ENCODE results near the gene COL4A1. TPM values are rescaled to one million over a fixed set of nuclear protein-coding genes. Genes with fewer than 3 reads are reported as not detected.

The COL4A1 gene
- polyA plus RNA-seq, 1 donor: 146 TPM

- H3K27ac ChIP-seq (ENCODE audit: low read length): no peak overlapping the region
- no peak for DNase-seq
- H3K36me3 ChIP-seq (ENCODE audit: control insufficient read depth, insufficient read depth, low read length): peaks cover 2% of the 10 kb centered on the region
- H3K27me3 ChIP-seq (ENCODE audit: control insufficient read depth, insufficient read depth, low read length): no peaks in the 10 kb centered on the region
- WGBS (ENCODE audit: insufficient coverage, low lambda C conversion rate): no CpG with 5 or more reads among the region's 8 CpGs
- peaks cover 9% of the 10 kb centered on the region for H3K4me1 ChIP-seq (ENCODE audit: control insufficient read depth, insufficient read depth, low read length)
- no peak overlapping the region for H3K4me3 ChIP-seq (ENCODE audit: low read length)
- H3K9me3 ChIP-seq (ENCODE audit: control insufficient read depth, low read depth, low read length): no peaks in the 10 kb centered on the region
These were observed 27.3 kb upstream of the COL4A1 start for GRCh38 chr13:110334256-110334655.

GRCh38 chr13:110333837-110334236, 26.9 kb upstream of the COL4A1 start:
- no peak overlapping the region for H3K4me3 ChIP-seq (ENCODE audit: low read length)
- DNase-seq: no peak
- H3K27me3 ChIP-seq (ENCODE audit: control insufficient read depth, insufficient read depth, low read length): no peaks in the 10 kb centered on the region
- H3K36me3 ChIP-seq (ENCODE audit: control insufficient read depth, insufficient read depth, low read length): peaks cover 2% of the 10 kb centered on the region
- no CpG with 5 or more reads among the region's 12 CpGs for WGBS (ENCODE audit: insufficient coverage, low lambda C conversion rate)
- no peak overlapping the region for H3K27ac ChIP-seq (ENCODE audit: low read length)
- H3K9me3 ChIP-seq (ENCODE audit: control insufficient read depth, low read depth, low read length): no peaks in the 10 kb centered on the region
- peaks cover 8% of the 10 kb centered on the region for H3K4me1 ChIP-seq (ENCODE audit: control insufficient read depth, insufficient read depth, low read length)

DNA sequence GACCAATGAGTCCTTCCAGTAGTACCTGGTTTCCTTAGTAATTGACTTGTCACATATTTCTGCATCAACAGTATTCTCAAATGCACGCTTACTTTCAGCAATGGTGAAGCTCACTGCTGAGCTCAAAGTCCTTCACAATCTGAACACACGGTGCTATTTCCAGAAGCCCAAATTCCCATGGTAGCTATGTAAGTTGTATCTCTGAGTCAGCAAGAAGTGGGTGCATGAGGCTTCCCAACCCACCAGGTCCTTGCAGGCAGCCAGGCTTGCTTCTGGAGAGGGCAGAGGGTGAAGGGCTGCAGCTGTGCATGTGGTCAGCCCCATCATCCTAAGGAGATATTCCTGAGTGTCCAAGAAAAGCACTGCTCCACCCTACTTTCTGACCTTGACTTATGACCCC, 25.8 kb upstream of the COL4A1 start:
- H3K27ac ChIP-seq (ENCODE audit: low read length): no peak overlapping the region
- 100% methylated on average over 1 of the region's 2 CpGs for WGBS (ENCODE audit: insufficient coverage, low lambda C conversion rate)
- H3K4me1 ChIP-seq (ENCODE audit: control insufficient read depth, insufficient read depth, low read length): no peaks in the 10 kb centered on the region

DNA sequence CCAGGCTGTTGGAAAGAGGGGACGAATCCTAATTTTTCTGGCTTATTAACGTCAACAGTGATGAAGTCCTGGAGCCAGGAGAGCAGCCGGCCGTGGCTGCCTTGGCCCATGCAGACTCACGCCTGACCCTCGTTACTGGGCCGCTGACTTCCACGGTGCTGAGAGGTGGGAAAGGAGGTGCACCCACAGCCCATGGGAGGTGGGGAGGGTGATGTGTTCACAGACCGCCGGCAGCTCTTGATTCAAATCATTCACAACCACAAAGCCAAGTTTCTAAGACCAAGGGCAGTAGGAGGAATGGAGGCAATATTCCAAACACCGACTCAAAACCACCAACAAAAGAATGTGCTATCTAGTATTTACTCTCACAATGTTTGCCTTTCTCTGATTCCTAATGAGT, 24.4 kb upstream of the COL4A1 start:
- Histone ChIP-seq H3K36me3 (ENCODE audit: control insufficient read depth, insufficient read depth, low read length) (peaks cover 2% of the 10 kb centered on the region), H3K27me3 (ENCODE audit: control insufficient read depth, insufficient read depth, low read length) (no peaks in the 10 kb centered on the region), H3K4me3 (ENCODE audit: low read length) (no peak overlapping the region), H3K4me1 (ENCODE audit: control insufficient read depth, insufficient read depth, low read length) (peaks cover 4% of the 10 kb centered on the region), H3K27ac (ENCODE audit: low read length) (no peak overlapping the region), H3K9me3 (ENCODE audit: control insufficient read depth, low read depth, low read length) (no peaks in the 10 kb centered on the region)
- WGBS (ENCODE audit: insufficient coverage, low lambda C conversion rate): no CpG with 5 or more reads among the region's 11 CpGs
- no peak for DNase-seq

More for the DNA sequence above, 25.8 kb upstream of the COL4A1 start:
- H3K36me3 ChIP-seq (ENCODE audit: control insufficient read depth, insufficient read depth, low read length): peaks cover 2% of the 10 kb centered on the region
- no peak for DNase-seq
- no peaks in the 10 kb centered on the region for H3K27me3 ChIP-seq (ENCODE audit: control insufficient read depth, insufficient read depth, low read length)
- no peak overlapping the region for H3K4me3 ChIP-seq (ENCODE audit: low read length)
- no peaks in the 10 kb centered on the region for H3K9me3 ChIP-seq (ENCODE audit: control insufficient read depth, low read depth, low read length)

DNA sequence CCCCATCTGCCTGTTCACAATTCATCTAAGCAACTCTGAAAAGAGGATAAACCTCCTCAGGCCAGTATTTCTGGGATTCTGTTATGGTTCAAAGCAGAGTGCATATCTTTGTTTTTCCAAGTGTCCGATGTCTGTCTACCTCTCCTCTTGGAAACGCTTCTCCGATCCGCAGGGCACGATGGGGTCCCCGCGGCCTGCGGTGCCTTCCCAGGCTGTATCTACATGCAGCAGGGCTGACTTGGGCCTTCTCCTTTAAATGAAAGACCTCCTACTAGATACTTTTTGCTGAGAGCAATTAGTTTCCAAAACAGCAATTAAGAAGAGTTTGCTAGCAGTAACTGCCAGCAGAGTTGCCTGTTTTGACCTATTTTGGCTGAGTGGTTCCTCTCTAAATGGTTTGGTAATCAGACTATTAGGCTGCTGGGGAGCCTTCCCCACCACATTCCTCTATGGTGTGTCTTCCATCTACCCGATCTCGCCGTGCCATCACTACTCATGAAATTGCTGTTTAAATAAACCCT, 23.6 kb upstream of the COL4A1 start:
- Histone ChIP-seq H3K9me3 (ENCODE audit: control insufficient read depth, low read depth, low read length) (no peaks in the 10 kb centered on the region), H3K4me3 (ENCODE audit: low read length) (no peak overlapping the region), H3K4me1 (ENCODE audit: control insufficient read depth, insufficient read depth, low read length) (peaks cover 5% of the 10 kb centered on the region), H3K27me3 (ENCODE audit: control insufficient read depth, insufficient read depth, low read length) (no peaks in the 10 kb centered on the region), H3K36me3 (ENCODE audit: control insufficient read depth, insufficient read depth, low read length) (peaks cover 2% of the 10 kb centered on the region), H3K27ac (ENCODE audit: low read length) (no peak overlapping the region)
- DNase-seq: no peak
- no CpG with 5 or more reads among the region's 11 CpGs for WGBS (ENCODE audit: insufficient coverage, low lambda C conversion rate)

- no peaks in the 10 kb centered on the region for H3K9me3 ChIP-seq (ENCODE audit: control insufficient read depth, low read depth, low read length)
- no peak overlapping the region for H3K27ac ChIP-seq (ENCODE audit: low read length)
- WGBS (ENCODE audit: insufficient coverage, low lambda C conversion rate): 92% methylated on average over 5 of the region's 21 CpGs
- no peaks in the 10 kb centered on the region for H3K27me3 ChIP-seq (ENCODE audit: control insufficient read depth, insufficient read depth, low read length)
- no peak overlapping the region for H3K4me3 ChIP-seq (ENCODE audit: low read length)
- H3K36me3 ChIP-seq (ENCODE audit: control insufficient read depth, insufficient read depth, low read length): peaks cover 1% of the 10 kb centered on the region
- H3K4me1 ChIP-seq (ENCODE audit: control insufficient read depth, insufficient read depth, low read length): peaks cover 5% of the 10 kb centered on the region
- no peak for DNase-seq
These were observed 23.0 kb upstream of the COL4A1 start for GRCh38 chr13:110329798-110330461.

GRCh38 chr13:110329258-110329657, 22.3 kb upstream of the COL4A1 start:
- DNase-seq: no peak
- Histone ChIP-seq H3K27me3 (ENCODE audit: control insufficient read depth, insufficient read depth, low read length) (no peaks in the 10 kb centered on the region), H3K27ac (ENCODE audit: low read length) (no peak overlapping the region), H3K4me3 (ENCODE audit: low read length) (no peak overlapping the region), H3K4me1 (ENCODE audit: control insufficient read depth, insufficient read depth, low read length) (peaks cover 5% of the 10 kb centered on the region), H3K9me3 (ENCODE audit: control insufficient read depth, low read depth, low read length) (no peaks in the 10 kb centered on the region), H3K36me3 (ENCODE audit: control insufficient read depth, insufficient read depth, low read length) (no peaks in the 10 kb centered on the region)
- no CpG with 5 or more reads among the region's 6 CpGs for WGBS (ENCODE audit: insufficient coverage, low lambda C conversion rate)

DNA sequence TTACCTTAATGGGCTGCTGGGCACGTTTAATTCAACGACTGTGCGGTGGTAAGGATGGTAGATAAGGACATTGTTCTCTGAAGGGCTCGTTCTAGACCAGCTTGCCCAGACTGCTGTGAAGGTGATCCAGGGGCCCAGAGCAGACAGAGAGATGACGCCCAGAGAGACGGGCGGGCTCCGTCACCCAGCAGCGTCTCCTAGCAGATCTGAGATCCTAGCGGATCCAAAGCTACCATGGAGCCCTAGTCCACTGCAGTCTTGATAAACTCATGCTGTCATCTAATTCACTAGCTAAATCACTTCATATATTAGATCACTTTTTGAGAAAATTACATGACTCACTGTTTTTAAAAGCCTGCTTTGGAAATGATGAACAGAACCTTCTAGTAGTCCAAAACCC, 21.6 kb upstream of the COL4A1 start:
- no peaks in the 10 kb centered on the region for H3K9me3 ChIP-seq (ENCODE audit: control insufficient read depth, low read depth, low read length)
- no peak overlapping the region for H3K27ac ChIP-seq (ENCODE audit: low read length)
- no CpG with 5 or more reads among the region's 10 CpGs for WGBS (ENCODE audit: insufficient coverage, low lambda C conversion rate)
- DNase-seq: no peak
- H3K4me1 ChIP-seq (ENCODE audit: control insufficient read depth, insufficient read depth, low read length): peaks cover 5% of the 10 kb centered on the region
- H3K27me3 ChIP-seq (ENCODE audit: control insufficient read depth, insufficient read depth, low read length): no peaks in the 10 kb centered on the region
- H3K36me3 ChIP-seq (ENCODE audit: control insufficient read depth, insufficient read depth, low read length): no peaks in the 10 kb centered on the region
- no peak overlapping the region for H3K4me3 ChIP-seq (ENCODE audit: low read length)

GRCh38 chr13:110327051-110327721, 20.2 kb upstream of the COL4A1 start:
- Histone ChIP-seq H3K36me3 (ENCODE audit: control insufficient read depth, insufficient read depth, low read length) (no peaks in the 10 kb centered on the region), H3K27ac (ENCODE audit: low read length) (peak overlapping the region; percentile 1), H3K4me3 (ENCODE audit: low read length) (no peak overlapping the region), H3K9me3 (ENCODE audit: control insufficient read depth, low read depth, low read length) (no peaks in the 10 kb centered on the region), H3K4me1 (ENCODE audit: control insufficient read depth, insufficient read depth, low read length) (peaks cover 5% of the 10 kb centered on the region), H3K27me3 (ENCODE audit: control insufficient read depth, insufficient read depth, low read length) (no peaks in the 10 kb centered on the region)
- no peak for DNase-seq
- WGBS (ENCODE audit: insufficient coverage, low lambda C conversion rate): no CpG with 5 or more reads among the region's 7 CpGs

DNA sequence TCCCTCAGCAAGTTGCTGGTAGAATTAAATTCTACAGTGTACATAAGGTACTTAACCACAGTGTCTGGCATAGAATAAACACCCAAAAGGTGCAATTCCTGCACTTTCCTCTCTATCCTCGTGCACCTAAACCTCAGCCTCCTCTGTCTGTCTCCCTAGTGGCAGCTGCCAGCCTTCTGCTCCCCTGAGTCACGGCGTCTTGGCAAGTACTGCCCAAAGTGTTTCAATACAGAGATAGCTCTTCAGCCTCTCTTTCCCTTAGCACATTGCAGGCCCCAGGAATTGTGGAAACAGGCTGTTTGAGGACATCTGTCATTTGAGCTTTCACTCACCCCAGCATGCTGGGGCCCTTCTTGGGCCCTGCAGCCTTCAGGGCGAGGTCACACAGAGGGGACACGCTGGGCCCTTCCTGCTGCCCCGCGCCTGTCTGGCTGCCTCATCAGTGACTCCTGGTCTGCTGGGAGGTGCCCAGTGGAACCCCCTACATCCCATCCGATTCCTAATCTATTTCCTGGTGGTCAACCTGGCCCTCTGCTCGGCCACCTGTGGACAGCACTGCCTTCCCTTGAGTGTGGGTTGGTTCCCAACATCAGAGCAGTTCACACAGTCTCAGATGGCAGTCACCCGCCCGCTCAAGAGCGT, 19.4 kb upstream of the COL4A1 start:
- Histone ChIP-seq H3K36me3 (ENCODE audit: control insufficient read depth, insufficient read depth, low read length) (no peaks in the 10 kb centered on the region), H3K9me3 (ENCODE audit: control insufficient read depth, low read depth, low read length) (no peaks in the 10 kb centered on the region), H3K4me3 (ENCODE audit: low read length) (no peak overlapping the region), H3K27ac (ENCODE audit: low read length) (peak overlapping the region; percentile 1), H3K27me3 (ENCODE audit: control insufficient read depth, insufficient read depth, low read length) (no peaks in the 10 kb centered on the region), H3K4me1 (ENCODE audit: control insufficient read depth, insufficient read depth, low read length) (peaks cover 5% of the 10 kb centered on the region)
- no peak for DNase-seq
- WGBS (ENCODE audit: insufficient coverage, low lambda C conversion rate): 60% methylated on average over 2 of the region's 12 CpGs

All from large intestine (tissue), 3 donors.